ENCODE data around the gene SLC35C1.

GRCh38 chr11:45855308-45855707 is 50.4 kb downstream of the SLC35C1 start:
- TF ChIP-seq CTCF (conservative IDR thresholded peaks at IDR 0.05) (no peak), ZFX (IDR thresholded peaks at IDR 0.05) (no peak)

All from C4-2B (cell line).